GM18868 (cell line): Measurements from ENCODE around the gene DAZL.
A peak's percentile ranks its signal among the peaks of the same experiment; 100 is the strongest.

ENCODE experiments used
- ATAC-seq: cut with Tn5 transposase; IDR thresholded peaks from one replicate; pipeline ENCODE4 v1.9.1; 2021; ENCODE audit warnings: mild to moderate bottlenecking, moderate library complexity; ENCODE audit not compliant: unreplicated experiment

The DAZL gene

GRCh38 chr3:16596352-16597032 lies 8.7 kb downstream of the DAZL start:
- ATAC-seq: peak; percentile 88

GRCh38 chr3:16595778-16596177 lies 9.4 kb downstream of the DAZL start:
- no peak for ATAC-seq

DNA sequence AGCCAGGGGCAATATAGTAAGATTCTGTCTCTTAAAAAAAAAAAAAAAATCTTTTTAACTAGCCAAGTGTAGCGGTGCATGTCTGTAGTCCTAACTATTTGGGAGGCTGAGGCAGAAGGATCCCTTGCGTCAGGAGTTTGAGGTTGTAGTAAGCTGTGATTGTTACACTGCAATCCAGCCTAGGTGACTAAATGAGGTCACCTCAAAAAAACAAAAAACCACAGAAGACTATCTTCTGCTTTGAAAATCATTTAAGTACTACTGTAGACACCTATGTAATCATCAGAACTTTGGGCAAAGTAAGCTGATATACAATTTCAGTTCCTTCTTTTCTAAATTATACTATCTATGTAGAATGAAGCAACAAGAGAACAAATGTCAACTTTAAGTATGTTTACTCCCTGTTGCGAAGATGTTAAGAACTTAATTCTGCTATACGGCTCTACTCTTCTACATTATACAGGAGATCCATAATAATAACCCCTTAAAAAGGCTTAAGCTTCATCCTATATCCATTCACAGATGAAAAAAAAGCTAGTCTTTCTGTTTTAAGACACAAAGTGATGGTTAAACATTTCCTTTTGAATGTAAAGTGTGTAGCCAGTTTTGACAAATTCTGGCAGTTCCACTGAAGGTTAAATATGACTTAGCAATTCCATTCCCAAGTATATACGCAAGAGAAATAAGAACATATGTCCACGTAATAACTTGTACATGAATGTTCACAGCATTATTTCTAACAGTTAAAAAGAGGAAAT lies 15.2 kb downstream of the DAZL start:
- peak; percentile 98 for ATAC-seq

GRCh38 chr3:16589120-16589519 lies 16.1 kb downstream of the DAZL start:
- no peak for ATAC-seq

- no peak for ATAC-seq
These were observed 17.6 kb downstream of the DAZL start for GRCh38 chr3:16587681-16588060.

- ATAC-seq: no peak
These were observed 18.1 kb downstream of the DAZL start for GRCh38 chr3:16587047-16587680.

- no peak for ATAC-seq
These were observed 20.3 kb downstream of the DAZL start for GRCh38 chr3:16584880-16585279.

DNA sequence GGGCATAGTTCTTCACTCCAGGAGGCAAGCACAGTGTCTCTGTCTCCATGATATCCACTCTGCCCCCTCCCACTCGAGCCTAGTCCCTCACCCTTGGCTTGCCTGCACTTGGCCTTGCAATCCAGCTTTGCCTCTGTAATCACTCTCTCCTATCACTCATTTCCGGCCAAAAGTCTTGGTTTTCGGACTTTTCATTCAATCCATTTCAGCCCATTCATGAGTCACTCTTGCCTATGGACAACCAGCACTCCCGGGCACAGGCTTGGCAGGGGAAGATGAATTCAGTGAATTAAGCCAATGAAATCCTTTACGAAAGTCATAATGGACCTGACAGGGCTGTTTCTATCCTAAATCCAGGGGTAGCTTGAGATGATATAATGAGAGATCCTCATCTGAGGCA lies 21.7 kb downstream of the DAZL start:
- ATAC-seq: no peak

DNA sequence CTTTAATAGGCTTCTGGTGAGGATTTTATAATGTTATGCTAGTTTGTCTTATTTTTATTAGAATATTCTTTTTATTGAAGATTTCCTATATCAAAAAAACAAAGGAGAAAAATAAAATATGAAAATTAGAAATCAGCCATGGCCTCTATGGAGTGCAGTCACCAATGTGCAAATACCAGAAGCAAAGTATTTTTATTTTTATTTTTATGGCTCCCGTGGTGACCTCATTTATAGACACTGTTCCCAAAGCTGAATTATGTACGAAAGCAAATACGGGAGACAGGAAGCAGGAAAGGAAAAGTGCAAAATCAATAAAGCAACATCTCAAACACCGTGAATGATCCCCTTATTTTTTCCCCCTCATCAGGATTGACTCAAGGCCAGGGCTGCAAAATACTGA lies 35.1 kb downstream of the DAZL start:
- no peak for ATAC-seq

DNA sequence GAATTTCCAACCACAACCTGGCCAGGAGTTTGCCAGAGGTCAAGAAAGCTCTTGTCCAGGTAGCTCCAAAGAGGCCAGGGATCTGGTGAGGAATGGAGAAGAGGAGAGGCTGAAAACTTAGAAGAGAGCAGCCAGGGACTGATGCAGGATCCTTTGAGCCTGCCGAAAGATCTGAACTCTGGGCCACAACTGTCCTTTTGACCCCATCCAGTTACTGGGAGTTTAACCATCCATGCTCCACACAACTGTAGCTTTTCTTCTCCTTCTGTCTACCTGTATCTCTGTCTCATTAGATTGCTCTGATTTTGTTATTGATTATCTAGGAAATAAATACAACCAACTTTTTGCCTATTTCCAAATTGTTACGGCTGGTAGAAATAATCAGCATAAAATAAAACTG lies 36.7 kb downstream of the DAZL start:
- ATAC-seq: no peak

DNA sequence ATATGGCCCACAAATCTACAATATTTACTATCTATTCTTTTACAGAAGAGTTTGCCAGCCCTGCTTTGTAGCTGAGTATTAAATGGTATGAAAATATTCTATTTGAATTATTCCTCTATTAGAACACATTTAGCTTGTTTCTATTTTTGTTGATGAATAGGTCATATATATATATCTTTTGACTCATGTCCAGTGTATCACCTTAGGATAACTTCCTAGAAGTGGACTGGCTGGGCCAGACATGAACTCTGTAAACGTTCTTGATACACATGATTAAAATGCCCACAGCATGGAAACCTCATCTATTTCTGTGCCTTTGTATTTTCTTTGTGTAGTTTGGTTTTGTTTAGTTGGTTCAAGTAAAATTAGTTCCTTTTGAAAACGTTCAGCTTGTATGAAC lies 37.1 kb downstream of the DAZL start:
- no peak for ATAC-seq

DNA sequence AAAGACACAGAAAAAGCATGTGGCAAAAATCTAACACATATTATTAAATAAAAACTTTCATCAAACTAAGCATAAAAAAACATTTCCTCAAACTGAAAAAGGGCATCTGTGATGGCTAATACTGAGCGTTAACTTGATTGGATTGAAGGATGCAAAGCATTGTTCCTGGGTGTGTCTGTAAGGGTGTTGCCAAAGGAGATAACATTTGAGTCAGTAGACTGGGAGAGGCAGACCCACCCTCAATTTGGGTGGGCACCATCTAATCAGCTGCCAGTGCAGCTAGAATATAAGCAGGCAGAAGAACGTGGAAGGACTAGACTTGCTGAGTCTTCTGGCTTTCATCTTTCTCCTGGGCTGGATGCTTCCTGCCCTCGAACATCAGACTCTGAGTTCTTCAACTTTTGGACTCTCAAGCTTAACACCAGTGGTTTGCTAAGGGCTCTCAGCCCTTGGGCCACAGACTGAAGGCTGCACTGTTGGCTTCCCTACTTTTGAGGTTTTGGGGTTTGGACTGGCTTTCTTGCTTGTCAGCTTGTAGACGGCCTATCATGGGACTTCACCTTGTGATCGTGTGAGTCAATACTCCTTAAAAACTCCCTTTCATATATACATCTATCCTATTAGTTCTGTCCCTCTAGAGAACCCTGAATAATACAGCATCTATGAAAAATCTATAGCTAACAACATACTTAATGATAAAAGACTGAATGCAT lies 45.4 kb downstream of the DAZL start:
- ATAC-seq: no peak

DNA sequence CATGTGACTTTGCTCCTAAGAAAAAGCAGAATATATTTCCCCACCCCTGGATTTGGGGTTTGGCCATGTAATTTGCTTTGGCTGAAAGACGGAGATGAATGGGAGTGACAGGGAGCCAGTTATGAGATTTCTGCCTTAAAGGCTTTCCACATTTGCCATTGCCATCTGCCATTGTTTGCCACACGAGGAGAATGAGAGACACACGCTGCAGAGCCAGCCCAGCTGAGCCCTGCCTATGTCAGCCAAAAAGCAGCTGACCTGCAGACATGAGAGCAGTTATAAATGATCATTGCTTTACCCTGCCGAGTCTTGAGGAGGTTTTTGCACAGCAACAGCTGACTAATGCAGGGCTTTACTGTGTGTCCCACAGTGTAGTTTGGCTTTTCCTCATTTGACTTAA lies 51.1 kb downstream of the DAZL start:
- no peak for ATAC-seq

- ATAC-seq: no peak
These were observed 52.5 kb downstream of the DAZL start for GRCh38 chr3:16552757-16553156.

- ATAC-seq: no peak
These were observed 53.8 kb downstream of the DAZL start for GRCh38 chr3:16551342-16551976.

DNA sequence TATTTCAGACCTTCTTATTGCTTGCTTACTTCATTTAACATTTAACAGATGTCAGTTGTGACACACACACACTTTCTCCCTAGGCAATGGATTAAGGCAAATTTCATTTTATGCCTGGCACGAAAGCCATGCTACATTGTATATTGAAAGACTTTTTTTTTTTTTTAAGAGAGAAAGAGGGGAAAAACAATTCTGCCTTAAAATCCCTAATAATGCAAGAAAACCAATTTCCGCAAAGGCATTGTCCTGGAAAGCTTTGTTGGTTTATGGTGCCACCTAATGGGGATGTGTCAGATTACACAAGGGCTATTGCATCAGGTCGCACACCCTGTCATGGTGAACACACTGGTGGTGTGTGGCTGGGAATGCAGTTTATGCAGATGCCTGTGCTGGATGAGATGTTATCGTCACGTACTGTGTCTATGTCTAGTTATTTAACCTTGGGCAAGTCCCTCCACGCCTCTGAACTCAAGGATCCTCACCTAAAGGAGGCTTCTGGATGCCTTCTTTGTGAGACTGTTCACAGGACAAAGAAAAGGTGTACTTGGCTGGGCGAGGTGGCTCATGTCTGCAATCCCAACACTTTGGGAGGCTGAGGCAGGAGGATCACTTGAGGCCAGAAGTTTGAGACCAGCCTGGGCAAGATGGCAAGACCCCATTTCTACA lies 54.4 kb downstream of the DAZL start:
- ATAC-seq: peak; percentile 95

DNA sequence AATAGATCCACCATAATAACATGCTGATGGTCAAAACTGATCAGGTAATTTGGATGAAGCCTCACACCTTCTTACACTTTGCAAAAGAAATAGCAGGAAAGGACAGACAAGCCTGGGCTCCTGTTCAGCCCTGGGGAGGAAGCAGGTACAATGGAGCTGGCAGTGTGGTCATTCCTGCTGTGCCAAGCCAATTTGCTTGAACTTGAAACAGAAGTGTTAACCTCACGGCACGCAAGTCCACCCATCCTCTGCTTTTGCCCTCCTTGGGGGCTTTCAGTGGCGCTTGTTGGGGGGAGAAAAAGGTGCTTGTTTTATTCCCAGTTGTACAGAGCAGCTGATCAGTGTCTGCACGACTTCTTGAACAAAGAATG lies 54.9 kb downstream of the DAZL start:
- no peak for ATAC-seq

- ATAC-seq: no peak
These were observed 56.5 kb downstream of the DAZL start for GRCh38 chr3:16548721-16549120.

GRCh38 chr3:16547561-16548357 lies 57.5 kb downstream of the DAZL start:
- no peak for ATAC-seq
